ENCODE data around the gene GAGE12D.
"Not testable (repeated sequence)": the region's sequence is repeated elsewhere in the genome, so short reads cannot be mapped to it uniquely, and the experiment has no call there.

Gene GAGE12D, protein sequence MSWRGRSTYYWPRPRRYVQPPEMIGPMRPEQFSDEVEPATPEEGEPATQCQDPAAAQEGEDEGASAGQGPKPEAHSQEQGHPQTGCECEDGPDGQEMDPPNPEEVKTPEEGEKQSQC

DNA sequence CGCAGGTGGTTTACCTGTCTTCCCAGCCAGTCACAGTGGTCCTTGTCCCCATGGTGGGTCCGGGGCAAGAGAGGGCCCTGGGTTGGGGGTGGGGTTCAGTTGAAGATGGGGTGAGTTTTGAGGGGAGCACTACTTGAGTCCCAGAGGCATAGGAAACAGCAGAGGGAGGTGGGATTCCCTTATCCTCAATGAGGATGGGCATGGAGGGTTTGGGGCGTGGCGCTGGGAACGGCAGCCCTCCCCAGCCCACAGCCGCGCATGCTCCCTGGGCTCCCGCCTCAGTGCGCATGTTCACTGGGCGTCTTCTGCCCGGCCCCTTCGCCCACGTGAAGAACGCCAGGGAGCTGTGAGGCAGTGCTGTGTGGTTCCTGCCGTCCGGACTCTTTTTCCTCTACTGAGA, at the start of gene GAGE12D:
Gene GAGE12D, plus strand, starts transcription at position 301 of the 400 bp plus-strand sequence. CDS start 1,155 bp downstream, outside the sequence.
- not testable (repeated sequence) for DNase-seq (ENCODE audit: low read depth in 2 of 2)

DNA sequence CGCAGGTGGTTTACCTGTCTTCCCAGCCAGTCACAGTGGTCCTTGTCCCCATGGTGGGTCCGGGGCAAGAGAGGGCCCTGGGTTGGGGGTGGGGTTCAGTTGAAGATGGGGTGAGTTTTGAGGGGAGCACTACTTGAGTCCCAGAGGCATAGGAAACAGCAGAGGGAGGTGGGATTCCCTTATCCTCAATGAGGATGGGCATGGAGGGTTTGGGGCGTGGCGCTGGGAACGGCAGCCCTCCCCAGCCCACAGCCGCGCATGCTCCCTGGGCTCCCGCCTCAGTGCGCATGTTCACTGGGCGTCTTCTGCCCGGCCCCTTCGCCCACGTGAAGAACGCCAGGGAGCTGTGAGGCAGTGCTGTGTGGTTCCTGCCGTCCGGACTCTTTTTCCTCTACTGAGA, 9.7 kb upstream of the GAGE12D start, which contains the start of gene GAGE12C:
Gene GAGE12C, plus strand, starts transcription at position 301 of the 400 bp plus-strand sequence. CDS start 1,155 bp downstream, outside the sequence.
- not testable (repeated sequence) for DNase-seq (ENCODE audit: low read depth in 2 of 2)

DNA sequence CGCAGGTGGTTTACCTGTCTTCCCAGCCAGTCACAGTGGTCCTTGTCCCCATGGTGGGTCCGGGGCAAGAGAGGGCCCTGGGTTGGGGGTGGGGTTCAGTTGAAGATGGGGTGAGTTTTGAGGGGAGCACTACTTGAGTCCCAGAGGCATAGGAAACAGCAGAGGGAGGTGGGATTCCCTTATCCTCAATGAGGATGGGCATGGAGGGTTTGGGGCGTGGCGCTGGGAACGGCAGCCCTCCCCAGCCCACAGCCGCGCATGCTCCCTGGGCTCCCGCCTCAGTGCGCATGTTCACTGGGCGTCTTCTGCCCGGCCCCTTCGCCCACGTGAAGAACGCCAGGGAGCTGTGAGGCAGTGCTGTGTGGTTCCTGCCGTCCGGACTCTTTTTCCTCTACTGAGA, 9.5 kb downstream of the GAGE12D start, which contains the start of gene GAGE12E:
Gene GAGE12E, plus strand, starts transcription at position 301 of the 400 bp plus-strand sequence. CDS start 1,155 bp downstream, outside the sequence.
- not testable (repeated sequence) for DNase-seq (ENCODE audit: low read depth in 2 of 2)

DNA sequence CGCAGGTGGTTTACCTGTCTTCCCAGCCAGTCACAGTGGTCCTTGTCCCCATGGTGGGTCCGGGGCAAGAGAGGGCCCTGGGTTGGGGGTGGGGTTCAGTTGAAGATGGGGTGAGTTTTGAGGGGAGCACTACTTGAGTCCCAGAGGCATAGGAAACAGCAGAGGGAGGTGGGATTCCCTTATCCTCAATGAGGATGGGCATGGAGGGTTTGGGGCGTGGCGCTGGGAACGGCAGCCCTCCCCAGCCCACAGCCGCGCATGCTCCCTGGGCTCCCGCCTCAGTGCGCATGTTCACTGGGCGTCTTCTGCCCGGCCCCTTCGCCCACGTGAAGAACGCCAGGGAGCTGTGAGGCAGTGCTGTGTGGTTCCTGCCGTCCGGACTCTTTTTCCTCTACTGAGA, 19.0 kb downstream of the GAGE12D start, which contains the start of gene GAGE12F:
Gene GAGE12F, plus strand, starts transcription at position 301 of the 400 bp plus-strand sequence. CDS start 1,155 bp downstream, outside the sequence.
- not testable (repeated sequence) for DNase-seq (ENCODE audit: low read depth in 2 of 2)

DNA sequence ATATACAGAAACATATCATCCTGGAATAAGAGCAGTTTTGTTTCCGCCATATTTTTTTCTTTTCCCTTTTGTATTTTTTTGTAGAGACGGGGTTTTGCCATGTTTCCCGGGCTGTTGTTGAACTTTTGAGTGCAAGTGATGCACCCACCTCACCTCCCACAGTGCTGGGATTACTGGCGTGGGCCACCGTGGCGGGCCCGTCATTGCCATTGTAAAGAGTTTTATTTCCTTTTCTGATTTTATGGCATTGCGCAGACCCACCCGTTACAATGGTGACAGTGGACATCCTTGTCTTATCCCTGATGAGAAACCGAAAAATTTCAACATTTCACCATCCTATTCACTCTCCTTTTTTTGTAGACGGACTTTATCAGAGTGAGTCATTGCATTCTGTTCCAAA, 27.2 kb downstream of the GAGE12D start:
- not testable (repeated sequence) for DNase-seq (ENCODE audit: low read depth in 2 of 2)

DNA sequence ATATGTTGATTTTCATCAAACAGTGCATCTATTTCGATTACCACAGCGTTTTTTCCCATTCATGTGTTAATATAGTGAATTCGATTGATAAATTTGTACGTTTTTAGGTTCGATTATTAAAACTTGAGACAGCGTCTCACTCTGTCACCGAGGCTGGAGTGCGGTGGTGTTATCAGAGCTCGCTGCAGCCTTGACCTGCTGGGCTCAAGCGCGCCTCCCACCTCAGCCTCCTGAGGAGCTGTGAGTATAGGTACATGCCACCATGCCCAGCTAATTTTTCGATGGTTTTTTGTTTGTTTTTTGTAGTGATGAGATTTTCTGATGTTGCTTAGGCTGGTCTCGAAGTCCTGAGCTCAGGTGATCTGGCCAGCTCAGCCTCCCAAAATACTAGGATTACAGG, 27.6 kb downstream of the GAGE12D start:
- not testable (repeated sequence) for DNase-seq (ENCODE audit: low read depth in 2 of 2)

DNA sequence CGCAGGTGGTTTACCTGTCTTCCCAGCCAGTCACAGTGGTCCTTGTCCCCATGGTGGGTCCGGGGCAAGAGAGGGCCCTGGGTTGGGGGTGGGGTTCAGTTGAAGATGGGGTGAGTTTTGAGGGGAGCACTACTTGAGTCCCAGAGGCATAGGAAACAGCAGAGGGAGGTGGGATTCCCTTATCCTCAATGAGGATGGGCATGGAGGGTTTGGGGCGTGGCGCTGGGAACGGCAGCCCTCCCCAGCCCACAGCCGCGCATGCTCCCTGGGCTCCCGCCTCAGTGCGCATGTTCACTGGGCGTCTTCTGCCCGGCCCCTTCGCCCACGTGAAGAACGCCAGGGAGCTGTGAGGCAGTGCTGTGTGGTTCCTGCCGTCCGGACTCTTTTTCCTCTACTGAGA, 28.6 kb downstream of the GAGE12D start, which contains the start of gene GAGE12G:
Gene GAGE12G, plus strand, starts transcription at position 301 of the 400 bp plus-strand sequence. CDS start 1,155 bp downstream, outside the sequence.
- DNase-seq (ENCODE audit: low read depth in 2 of 2) = not testable (repeated sequence)

DNA sequence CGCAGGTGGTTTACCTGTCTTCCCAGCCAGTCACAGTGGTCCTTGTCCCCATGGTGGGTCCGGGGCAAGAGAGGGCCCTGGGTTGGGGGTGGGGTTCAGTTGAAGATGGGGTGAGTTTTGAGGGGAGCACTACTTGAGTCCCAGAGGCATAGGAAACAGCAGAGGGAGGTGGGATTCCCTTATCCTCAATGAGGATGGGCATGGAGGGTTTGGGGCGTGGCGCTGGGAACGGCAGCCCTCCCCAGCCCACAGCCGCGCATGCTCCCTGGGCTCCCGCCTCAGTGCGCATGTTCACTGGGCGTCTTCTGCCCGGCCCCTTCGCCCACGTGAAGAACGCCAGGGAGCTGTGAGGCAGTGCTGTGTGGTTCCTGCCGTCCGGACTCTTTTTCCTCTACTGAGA, 38.1 kb downstream of the GAGE12D start, which contains the start of gene GAGE12H:
Gene GAGE12H, plus strand, starts transcription at position 301 of the 400 bp plus-strand sequence. CDS start 1,155 bp downstream, outside the sequence.
- DNase-seq (ENCODE audit: low read depth in 2 of 2) = not testable (repeated sequence)

DNA sequence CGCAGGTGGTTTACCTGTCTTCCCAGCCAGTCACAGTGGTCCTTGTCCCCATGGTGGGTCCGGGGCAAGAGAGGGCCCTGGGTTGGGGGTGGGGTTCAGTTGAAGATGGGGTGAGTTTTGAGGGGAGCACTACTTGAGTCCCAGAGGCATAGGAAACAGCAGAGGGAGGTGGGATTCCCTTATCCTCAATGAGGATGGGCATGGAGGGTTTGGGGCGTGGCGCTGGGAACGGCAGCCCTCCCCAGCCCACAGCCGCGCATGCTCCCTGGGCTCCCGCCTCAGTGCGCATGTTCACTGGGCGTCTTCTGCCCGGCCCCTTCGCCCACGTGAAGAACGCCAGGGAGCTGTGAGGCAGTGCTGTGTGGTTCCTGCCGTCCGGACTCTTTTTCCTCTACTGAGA, 47.7 kb downstream of the GAGE12D start, which contains the start of gene GAGE2A:
Gene GAGE2A, plus strand, starts transcription at position 301 of the 400 bp plus-strand sequence. CDS start 1,155 bp downstream, outside the sequence.
- not testable (repeated sequence) for DNase-seq (ENCODE audit: low read depth in 2 of 2)

DNA sequence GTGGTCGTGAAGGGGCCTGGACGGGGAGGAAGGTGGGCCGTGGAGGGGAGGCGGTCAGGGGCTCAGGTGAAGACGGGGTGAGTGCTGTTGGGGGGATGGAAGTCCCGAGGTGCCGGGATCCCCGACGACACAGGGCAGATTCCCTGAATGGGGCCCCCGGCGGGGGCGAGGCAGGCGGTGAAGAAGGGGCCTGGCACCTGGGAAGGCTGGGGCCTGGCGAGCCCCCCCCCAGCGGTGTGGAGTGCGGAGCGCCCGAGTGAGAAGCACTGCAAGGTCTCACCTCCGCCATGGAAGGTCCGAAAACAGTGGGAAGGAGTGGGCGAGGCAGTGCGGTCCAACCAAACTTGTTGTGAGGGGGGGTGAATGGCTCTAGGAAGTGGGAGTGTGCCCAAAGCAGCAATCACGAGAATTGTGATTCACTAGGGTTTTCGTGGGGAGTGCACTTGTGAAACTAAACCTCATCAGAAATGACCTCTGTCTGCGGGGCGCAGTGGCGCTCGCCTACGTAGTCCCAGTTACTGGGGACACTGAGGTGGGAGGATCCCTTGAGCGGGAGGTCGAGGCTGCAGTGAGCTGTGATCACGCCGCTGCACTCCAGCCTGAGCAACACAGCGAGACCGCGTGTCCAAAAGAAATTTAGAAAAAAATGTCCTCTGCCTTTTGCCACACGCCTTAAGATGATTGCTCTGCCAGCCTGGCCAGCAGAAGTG, 48.4 kb downstream of the GAGE12D start:
- DNase-seq (ENCODE audit: low read depth in 2 of 2) = not testable (repeated sequence)

DNA sequence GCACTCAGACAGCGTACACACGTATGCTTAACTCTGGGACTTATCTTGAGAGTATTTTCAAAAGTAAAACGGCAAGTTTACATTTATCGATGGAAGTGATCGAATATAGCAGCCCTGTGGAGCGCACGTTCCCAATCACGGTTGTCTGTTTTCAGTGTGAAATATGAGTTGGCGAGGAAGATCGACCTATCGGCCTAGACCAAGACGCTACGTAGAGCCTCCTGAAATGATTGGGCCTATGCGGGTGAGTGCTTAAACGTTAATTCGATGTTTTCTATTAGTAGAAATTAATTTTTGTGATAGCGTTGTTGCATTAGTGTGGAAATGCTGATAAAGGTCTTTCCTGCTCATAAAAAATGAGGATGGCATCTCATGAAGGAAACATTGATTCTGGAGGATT, 49.0 kb downstream of the GAGE12D start:
- DNase-seq (ENCODE audit: low read depth in 2 of 2) = not testable (repeated sequence)
